Keratinocyte (primary cell): ENCODE results near the gene AATF. TPM values are rescaled to one million over a fixed set of nuclear protein-coding genes. Genes with fewer than 3 reads are reported as not detected.

Experiments
- DNase-seq: peaks from one replicate; pipeline ENCODE4 v3.0.0-alpha.2; 2011; ENCODE audit warnings: low read depth, missing footprints, low spot score
- FAIRE-seq: peaks from 2 replicates; lab custom pipeline; 2011; peaks lifted over from hg19 to GRCh38; lab: Jason Lieb, UNC
- H2AFZ ChIP-seq: 2 replicates; pipeline ENCODE4 v1.6.0; 2012; ENCODE audit warnings: low read length, control low read depth, inconsistent platforms; ENCODE audit not compliant: control insufficient read depth
- H3K27ac ChIP-seq: 2 replicates; pipeline ENCODE4 v1.5.1; 2011; ENCODE audit warnings: low read length; ENCODE audit not compliant: control insufficient read depth, insufficient read depth
- H3K27me3 ChIP-seq: 3 replicates; pipeline ENCODE4 v1.6.0; 2011; ENCODE audit warnings: low read length; ENCODE audit not compliant: control insufficient read depth, insufficient read depth; ENCODE audit errors: extremely low read depth
- H3K36me3 ChIP-seq, 2 experiments: 2 replicates in 1 of 2; 3 replicates in 1 of 2; pipeline ENCODE4 v1.5.1; 2011; ENCODE audit warnings: low read length in 2 of 2, mild to moderate bottlenecking in 1 of 2; ENCODE audit not compliant: control insufficient read depth in 2 of 2, insufficient read depth in 2 of 2; ENCODE audit errors: extremely low read depth in 1 of 2
- H3K4me1 ChIP-seq: 3 replicates; pipeline ENCODE4 v1.5.1; 2011; ENCODE audit warnings: low read length; ENCODE audit not compliant: control insufficient read depth, insufficient read depth; ENCODE audit errors: extremely low read depth
- H3K4me2 ChIP-seq: 3 replicates; pipeline ENCODE4 v1.6.0; 2011; ENCODE audit warnings: low read depth, low read length; ENCODE audit not compliant: control insufficient read depth, insufficient read depth; ENCODE audit errors: extremely low read depth
- H3K4me3 ChIP-seq, 3 experiments: fragments of 200-600 bp in 1 of 3; sonication (generic) in 1 of 3; 2 replicates in 2 of 3; 3 replicates in 1 of 3; pipeline ENCODE4 v1.5.1; 2011 to 2016; ENCODE audit warnings: low read length in 3 of 3, mild to moderate bottlenecking in 3 of 3, control low read depth in 2 of 3, inconsistent platforms in 1 of 3, low read depth in 1 of 3, mixed read lengths in 1 of 3, mixed run types in 1 of 3, moderate library complexity in 1 of 3; ENCODE audit not compliant: control insufficient read depth in 2 of 3, insufficient read depth in 2 of 3; ENCODE audit errors: extremely low read depth in 1 of 3
- H3K79me2 ChIP-seq: 2 replicates; pipeline ENCODE4 v1.6.0; 2012; ENCODE audit warnings: low read length; ENCODE audit not compliant: control insufficient read depth, insufficient read depth
- H3K9ac ChIP-seq: 3 replicates; pipeline ENCODE4 v1.6.0; 2011; ENCODE audit warnings: low read length; ENCODE audit not compliant: control insufficient read depth, insufficient read depth; ENCODE audit errors: extremely low read depth
- H3K9me1 ChIP-seq: 3 replicates; pipeline ENCODE4 v1.6.0; 2011; ENCODE audit warnings: low read length; ENCODE audit not compliant: control insufficient read depth, insufficient read depth; ENCODE audit errors: extremely low read depth
- H3K9me3 ChIP-seq: 2 replicates; pipeline ENCODE4 v1.5.1; 2012; ENCODE audit warnings: low read depth, low read length; ENCODE audit not compliant: control insufficient read depth
- H4K20me1 ChIP-seq: 3 replicates; pipeline ENCODE4 v1.6.0; 2011; ENCODE audit warnings: low read length; ENCODE audit not compliant: control insufficient read depth, insufficient read depth; ENCODE audit errors: extremely low read depth
- EZH2 ChIP-seq: IDR thresholded peaks from one replicate; pipeline ENCODE4 v1.6.1; 2012; ENCODE audit warnings: inconsistent platforms, mild to moderate bottlenecking, low read length, moderate library complexity
- dilution Hi-C: fragments of 300-500 bp; cut with MboI; formaldehyde crosslinking; loops from one replicate; pipeline ENCODE4 v1.7.0; 2020; ENCODE audit warnings: low sequenced_read_pairs; ENCODE audit not compliant: extremely low pct_ligation_motif_present
- polyA plus RNA-seq, 5 experiments: library from polyadenylated mRNA; depleted of rRNA in 3 of 5; stranded (reverse) in 3 of 5; stranded (forward) in 1 of 5; unstranded in 1 of 5; fragments of >200 nt; gene quantifications; 1 replicate in 1 of 5; 2 replicates in 3 of 5; 3 replicates in 1 of 5; pipeline versions ENCODE4 v1.2.1 to v1.2.3, GENCODE V29; 2011 to 2012; ENCODE audit warnings: missing spikeins in 2 of 5, low read depth in 1 of 5, low replicate concordance in 1 of 5
- TF ChIP-seq, protein P1 (sequence below), 3 experiments: IDR thresholded peaks in 1 of 3; conservative IDR thresholded peaks in 1 of 3; optimal IDR thresholded peaks in 1 of 3; 2 replicates in 2 of 3; 3 replicates in 1 of 3; pipeline versions ENCODE3 to v1.5.1; 2011; ENCODE audit warnings: low read length in 3 of 3, mild to moderate bottlenecking in 3 of 3, moderate library complexity in 2 of 3, control low read depth in 1 of 3, inconsistent platforms in 1 of 3; ENCODE audit not compliant: insufficient read depth in 2 of 3; ENCODE audit errors: extremely low read depth in 1 of 3

Gene AATF
- polyA plus RNA-seq, 1 donor (not counting 4 experiments of a cell fraction or from before 2014, with no cell fraction given), result 30.4 TPM

DNA sequence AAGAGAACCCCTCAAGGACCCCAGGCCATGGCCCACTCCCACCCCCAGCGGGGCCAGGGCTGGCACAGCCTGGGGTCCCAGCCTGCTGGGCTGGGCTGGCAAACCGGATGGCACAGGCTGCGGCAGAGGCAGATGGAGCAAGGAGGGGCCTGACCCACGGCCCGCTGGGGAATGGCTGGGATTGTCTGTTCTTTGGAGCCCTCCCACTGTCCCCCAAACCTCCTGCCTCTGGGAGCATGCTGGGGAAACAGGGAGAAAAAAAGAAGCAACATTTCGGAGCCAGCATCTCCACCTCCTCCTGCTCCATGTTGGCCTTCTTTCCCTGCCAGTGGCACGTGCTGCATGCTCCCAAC lies 48.6 kb upstream of the AATF start:
- Histone ChIP-seq H3K27me3 (no peaks in the 10 kb centered on the region), H4K20me1 (no peaks in the 10 kb centered on the region), H3K9ac (no peak overlapping the region), H3K9me3 (no peaks in the 10 kb centered on the region), H3K4me3 (no peak overlapping the region), H3K79me2 (no peaks in the 10 kb centered on the region), H3K36me3 (no peaks in the 10 kb centered on the region), H3K27ac (no peak overlapping the region), H3K4me1 (peaks cover 16% of the 10 kb centered on the region), H3K9me1 (no peaks in the 10 kb centered on the region), H2AFZ (peak overlapping the region; percentile 12), H3K4me2 (no peak overlapping the region)
- FAIRE-seq (no peak), DNase-seq (no peak)
- dilution Hi-C loops, result no loop called here
- no peak for TF ChIP-seq EZH2
- TF ChIP-seq, protein P1, sequence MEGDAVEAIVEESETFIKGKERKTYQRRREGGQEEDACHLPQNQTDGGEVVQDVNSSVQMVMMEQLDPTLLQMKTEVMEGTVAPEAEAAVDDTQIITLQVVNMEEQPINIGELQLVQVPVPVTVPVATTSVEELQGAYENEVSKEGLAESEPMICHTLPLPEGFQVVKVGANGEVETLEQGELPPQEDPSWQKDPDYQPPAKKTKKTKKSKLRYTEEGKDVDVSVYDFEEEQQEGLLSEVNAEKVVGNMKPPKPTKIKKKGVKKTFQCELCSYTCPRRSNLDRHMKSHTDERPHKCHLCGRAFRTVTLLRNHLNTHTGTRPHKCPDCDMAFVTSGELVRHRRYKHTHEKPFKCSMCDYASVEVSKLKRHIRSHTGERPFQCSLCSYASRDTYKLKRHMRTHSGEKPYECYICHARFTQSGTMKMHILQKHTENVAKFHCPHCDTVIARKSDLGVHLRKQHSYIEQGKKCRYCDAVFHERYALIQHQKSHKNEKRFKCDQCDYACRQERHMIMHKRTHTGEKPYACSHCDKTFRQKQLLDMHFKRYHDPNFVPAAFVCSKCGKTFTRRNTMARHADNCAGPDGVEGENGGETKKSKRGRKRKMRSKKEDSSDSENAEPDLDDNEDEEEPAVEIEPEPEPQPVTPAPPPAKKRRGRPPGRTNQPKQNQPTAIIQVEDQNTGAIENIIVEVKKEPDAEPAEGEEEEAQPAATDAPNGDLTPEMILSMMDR (optimal IDR thresholded peaks at IDR 0.05 in 1 of 3, IDR thresholded peaks at IDR 0.05 in 1 of 3, conservative IDR thresholded peaks at IDR 0.05 in 1 of 3; ENCODE audit: extremely low read depth in 1 of 3, insufficient read depth in 2 of 3, low read length in 3 of 3), result no peak

DNA sequence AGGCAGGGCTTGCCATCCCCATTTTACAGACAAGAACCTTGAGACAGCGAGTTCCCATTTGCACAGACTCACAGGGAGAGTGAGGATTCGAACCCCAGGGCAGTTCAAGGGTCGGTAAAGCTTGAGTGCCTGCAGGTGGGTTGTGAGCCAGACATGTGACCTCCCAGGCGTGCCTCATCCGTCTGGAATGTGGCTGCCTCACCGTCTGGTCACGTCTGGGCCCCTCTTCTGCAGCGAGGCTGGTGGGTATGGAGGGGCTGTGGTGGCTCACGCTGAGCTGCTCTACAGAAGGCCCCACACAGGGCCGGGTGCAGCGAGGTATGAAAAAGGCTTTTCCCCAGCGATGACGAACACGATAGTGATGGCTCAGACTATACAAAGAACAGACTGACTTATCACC lies 47.2 kb upstream of the AATF start:
- Histone ChIP-seq H3K79me2 (no peaks in the 10 kb centered on the region), H3K4me1 (peaks cover 16% of the 10 kb centered on the region), H3K4me3 (no peak overlapping the region), H2AFZ (no peak overlapping the region), H3K9me3 (no peaks in the 10 kb centered on the region), H3K36me3 (no peaks in the 10 kb centered on the region), H3K9me1 (no peaks in the 10 kb centered on the region), H3K27me3 (no peaks in the 10 kb centered on the region), H3K27ac (no peak overlapping the region), H3K4me2 (peak overlapping the region; percentile 13), H4K20me1 (no peaks in the 10 kb centered on the region), H3K9ac (no peak overlapping the region)
- dilution Hi-C loops, result no loop called here
- no peak for TF ChIP-seq EZH2
- TF ChIP-seq, protein P1 (optimal IDR thresholded peaks at IDR 0.05 in 1 of 3, IDR thresholded peaks at IDR 0.05 in 1 of 3, conservative IDR thresholded peaks at IDR 0.05 in 1 of 3; ENCODE audit: extremely low read depth in 1 of 3, insufficient read depth in 2 of 3, low read length in 3 of 3), result no peak
- DNase-seq (peak; percentile 53), FAIRE-seq (no peak)
